ENCODE measurements around the gene MAS1L.

Gene MAS1L, protein sequence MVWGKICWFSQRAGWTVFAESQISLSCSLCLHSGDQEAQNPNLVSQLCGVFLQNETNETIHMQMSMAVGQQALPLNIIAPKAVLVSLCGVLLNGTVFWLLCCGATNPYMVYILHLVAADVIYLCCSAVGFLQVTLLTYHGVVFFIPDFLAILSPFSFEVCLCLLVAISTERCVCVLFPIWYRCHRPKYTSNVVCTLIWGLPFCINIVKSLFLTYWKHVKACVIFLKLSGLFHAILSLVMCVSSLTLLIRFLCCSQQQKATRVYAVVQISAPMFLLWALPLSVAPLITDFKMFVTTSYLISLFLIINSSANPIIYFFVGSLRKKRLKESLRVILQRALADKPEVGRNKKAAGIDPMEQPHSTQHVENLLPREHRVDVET

DNA sequence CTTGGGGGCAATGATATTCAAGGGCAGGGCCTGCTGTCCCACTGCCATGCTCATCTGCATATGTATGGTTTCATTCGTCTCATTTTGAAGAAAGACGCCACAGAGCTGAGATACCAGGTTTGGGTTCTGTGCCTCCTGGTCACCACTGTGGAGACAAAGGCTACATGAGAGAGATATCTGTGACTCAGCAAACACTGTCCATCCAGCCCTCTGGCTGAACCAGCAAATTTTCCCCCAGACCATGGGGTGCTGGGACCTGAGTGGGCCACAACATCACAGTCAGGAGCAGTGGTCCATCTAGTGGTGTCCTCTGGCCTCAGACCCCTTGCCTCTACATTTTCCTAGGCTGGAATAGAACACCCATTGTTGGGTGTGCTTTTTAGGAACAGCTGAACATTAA is at the start of gene MAS1L:
Gene MAS1L (minus strand): TSS at position 297 of the 400 bp plus-strand sequence. CDS start 54 bp downstream, at position 243.
- no peak for DNase-seq

DNA sequence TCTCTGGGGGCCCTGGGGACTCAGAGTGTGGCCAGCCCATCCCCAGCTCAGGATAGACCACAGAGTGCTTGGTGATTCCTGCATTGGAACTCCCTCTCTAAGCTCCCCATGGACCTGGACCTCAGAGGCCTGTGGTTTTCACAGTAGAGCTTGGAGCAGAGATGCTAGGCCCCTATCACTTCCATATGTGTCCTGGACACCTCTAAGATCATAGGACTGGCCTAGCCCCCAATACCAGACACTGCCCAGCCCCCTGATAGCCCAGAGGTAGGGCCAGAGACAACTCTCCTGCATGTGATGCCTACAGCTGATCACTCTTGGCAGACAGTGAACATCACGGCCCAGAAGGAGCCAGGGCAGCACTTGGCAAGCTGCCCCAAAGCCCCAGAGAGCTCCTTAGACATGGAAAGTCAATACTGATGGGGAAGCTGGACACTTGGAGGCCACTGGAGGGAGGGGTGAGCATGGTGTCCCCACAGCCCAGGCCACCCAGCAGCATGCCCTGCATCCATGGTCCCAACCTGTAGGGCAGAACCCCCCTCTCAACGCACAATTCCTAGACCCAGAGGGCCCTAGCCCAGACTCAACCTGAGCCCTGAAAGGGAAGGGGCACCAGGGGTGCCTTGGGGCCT is 44.7 kb upstream of the MAS1L start:
- peak in 1 of 2 donors; percentile 14 for DNase-seq

DNA sequence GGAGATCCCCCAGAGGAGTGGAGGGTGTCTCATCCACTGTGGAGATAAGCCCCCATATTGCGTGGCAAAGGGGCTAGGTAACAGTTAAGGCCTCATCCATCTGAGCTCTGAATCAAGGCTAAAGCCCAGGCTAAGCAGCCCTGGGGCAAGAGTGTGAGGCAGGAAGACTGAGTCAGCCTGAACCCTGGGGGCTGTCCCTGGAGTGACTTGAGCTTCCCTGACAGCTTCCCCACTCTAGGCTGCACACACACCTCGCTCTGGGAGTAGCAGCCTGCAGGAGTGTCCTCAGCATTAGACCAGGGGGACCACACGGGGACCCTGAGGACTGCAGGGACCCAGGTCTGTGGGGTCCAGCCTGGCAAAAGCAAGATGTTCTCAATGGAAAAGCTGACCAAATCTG is 43.9 kb upstream of the MAS1L start:
- DNase-seq = peak; percentile 17 to 35

DNA sequence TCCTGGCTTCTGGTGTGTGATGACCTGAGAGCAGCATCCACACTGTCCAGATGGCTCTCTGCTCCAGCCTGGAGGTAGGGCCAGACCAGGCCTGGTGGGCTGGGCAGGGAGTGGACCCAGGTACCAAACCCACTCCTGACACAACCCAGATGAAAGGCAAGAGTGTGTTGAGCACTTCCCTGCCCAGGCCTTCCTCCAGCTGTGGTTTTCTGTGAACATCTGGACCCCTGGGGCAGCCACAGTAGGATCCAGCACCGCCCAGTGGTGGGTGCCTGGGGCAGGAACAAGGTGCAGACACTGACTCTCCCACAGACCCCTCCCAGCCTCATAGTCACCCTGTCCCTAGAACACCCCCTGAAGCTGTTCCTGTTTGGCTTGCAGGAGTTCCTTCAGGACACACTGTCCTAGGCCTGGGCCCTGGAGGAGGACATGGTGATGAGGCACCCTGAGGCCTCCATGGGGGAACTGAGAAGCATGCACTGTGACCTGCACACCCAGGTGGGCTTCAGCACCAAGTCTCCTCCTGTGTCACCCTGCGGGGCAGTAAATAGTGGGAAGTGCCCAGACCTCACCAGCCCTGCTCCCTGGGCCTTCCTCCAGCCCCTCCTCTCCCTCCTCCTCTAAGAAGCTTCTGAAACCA is 43.0 kb upstream of the MAS1L start:
- DNase-seq = peak in 1 of 2 donors; percentile 6

DNA sequence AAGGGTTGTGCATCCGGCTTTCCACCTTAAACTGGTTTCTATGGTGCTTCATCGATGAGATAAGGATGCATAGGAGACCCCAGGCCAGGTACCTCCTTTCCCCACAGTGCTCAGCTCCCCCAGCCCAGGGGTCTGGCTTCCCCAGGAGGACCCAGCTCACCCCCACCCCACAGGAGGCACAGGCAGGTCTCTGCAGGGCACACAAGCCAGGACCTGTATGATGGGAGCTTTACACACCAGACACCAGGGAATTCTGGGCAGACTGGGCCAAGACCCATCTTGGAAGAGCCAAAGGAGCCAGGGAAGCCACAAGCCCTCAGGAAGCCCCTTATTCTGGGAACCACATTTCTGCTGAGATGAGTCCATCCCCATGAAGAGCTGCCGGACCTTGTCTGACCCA is 42.2 kb upstream of the MAS1L start:
- DNase-seq = peak in 1 of 2 donors; percentile 8

DNA sequence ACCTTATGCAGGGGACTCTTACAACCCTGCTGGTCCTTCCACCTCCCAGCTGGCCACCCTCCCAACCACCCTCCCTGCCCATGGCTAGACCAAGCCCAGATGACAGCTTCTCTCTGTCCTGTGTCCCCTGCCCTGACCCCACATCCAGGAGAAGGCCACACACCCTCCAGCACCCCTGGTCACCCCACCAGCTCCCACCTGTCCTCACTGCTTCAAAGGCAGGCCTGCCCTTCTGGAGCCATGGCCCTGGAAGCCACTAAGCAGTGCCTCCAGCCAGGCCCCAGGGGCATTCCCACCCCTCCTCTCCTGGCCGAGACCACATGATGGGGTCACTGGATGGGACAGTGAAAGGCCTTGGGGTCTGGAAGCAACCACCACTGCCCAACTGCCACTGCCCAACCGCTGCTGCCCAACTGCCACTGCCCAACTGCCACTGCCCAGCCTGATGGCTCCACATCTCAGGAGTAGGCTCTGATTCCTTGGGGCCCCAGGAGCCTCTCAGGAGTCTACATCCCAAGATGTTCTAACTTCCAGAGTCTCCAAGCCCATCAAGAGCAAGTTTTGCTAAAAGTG is 41.3 kb upstream of the MAS1L start:
- DNase-seq = peak in 1 of 2 donors; percentile 13

DNA sequence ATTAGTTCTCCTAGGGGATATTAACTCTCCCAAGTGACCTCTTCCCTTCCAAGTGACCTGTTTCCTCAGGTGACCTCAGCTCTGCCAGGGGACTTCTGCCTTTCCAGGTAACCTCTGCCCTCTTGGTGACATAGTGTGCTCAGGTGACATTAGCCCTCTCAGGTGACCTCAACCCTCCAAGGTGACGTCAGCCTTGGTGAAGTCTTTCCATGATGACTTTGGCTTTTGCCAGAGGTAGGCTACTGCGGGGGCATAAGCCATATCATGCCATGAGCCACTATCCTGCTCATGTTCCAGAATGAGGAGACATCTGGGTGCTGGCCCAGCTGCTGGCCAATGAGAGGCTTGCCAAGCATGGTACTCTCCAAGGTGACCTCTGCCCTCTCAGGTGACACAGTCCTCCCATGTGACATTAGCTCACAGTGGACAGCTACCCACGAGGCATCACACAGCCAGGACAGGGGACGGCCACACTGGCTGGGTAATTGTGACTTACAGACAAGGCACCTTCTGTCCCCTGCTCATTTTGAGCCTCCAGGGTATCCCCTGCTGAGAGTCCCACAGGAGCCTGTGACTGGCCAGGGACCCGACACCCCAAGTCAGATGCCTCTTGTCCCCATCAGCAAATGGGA is 40.7 kb upstream of the MAS1L start:
- DNase-seq = peak in 1 of 2 donors; percentile 9

DNA sequence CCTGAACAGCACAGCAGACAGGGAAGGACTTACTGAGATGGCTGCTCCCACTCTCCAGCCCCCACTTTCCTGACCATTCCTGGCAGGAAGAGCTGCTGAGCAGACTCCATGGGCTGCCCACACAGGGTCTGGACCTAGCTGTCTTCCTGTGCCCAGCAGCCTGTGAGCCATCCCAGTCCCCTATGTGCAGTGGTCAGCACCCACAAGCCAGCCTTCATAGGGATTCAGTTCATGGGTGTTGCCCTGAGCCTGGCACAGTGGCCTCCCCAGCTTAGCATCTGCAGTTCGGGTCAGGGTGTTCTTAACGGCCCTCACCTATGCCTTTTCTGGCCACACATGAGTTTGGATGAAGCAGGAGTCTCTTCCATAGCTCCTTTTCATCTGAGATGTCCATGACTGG is 39.8 kb upstream of the MAS1L start:
- no peak for DNase-seq

DNA sequence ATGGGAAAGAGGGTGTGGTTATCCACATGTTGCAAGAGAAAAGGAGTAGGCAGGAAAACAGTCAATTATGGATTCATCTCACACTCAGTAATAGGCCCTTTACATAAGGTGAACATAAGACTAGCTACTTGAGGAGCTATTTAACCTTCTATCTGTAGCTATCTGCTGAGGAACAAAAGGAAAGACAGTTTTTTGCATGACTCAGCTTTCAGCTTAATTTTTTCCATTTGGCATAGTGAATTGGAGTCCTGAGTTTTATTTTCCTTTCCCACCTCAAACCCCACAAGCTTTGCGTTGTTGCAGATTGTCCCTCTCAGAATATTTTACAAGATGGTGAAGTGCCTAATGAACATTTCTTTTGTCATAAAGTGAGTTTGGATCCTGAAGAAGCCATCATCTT is 39.4 kb upstream of the MAS1L start:
- no peak for DNase-seq

DNA sequence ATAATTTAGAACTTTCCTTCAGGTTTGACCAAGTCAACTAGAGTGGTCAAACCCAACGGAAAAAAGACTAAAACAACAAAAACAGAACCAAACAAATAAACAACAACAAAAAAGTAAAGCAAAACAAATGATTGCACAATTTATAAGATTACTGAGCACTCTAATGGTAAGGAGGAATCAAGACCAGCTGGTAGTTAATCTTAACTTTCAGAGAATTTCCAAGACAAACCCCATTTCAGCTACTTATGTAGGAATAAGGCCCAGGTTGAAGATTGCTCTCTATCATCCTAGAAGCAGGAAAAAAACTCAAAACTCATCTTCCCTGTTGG is 37.5 kb upstream of the MAS1L start:
- DNase-seq = no peak

DNA sequence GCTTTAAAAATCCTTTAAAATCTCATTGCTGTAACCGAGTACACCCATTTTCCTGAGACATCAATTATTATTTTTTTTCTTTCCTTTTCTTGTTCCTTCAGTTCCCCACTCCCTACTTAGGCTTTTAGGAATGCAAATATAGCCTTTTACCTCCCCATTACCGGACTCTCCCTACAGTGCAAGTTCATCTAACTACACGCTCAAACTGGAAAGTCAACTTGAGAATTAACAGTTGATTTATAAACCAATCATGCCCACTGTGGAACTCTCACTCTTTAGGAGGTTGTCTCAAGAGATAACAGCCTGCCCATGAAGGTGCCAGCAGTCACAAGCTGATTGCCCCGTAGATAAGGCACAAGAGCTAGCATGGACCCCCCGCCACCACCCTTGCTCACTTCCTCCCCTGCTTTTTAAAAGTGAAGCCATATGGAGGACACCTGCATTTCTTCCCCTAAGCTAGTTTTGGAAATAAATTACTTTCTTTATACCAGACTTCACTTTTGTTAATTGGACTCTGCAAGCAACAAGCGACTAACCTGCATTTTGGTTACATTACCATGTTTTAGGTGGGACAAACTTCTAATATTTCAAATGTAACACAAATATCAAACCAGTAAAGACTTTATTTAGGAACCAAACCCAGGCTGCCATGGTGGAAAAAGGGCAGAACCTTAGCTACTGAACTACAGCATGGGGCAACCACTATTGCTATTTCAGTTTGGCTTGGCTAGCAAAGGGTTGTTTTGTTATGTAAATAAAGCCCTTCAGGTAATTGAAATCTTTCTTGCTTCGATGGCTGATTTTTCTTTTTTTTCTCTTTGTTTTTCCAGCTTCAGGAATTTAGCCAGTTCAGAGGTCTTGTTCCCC is 36.9 kb upstream of the MAS1L start:
- DNase-seq = no peak

DNA sequence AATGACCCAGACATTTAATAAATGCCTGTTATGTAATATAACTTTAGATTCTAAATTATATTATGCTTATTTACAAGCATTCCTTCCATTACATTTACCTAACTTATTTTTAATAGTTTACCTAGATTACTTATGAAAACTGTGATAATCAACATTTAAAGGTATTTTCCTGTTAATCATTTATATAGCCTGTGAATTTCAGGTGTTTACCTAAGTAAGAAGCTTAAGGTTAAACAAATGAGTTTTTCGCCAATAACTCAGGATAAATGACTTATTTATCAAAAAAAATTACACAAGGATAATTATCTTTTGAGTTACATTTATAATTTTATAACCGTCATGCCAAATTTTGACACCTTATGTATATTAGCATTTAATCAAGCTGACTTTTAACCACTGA is 36.3 kb upstream of the MAS1L start:
- DNase-seq = no peak

DNA sequence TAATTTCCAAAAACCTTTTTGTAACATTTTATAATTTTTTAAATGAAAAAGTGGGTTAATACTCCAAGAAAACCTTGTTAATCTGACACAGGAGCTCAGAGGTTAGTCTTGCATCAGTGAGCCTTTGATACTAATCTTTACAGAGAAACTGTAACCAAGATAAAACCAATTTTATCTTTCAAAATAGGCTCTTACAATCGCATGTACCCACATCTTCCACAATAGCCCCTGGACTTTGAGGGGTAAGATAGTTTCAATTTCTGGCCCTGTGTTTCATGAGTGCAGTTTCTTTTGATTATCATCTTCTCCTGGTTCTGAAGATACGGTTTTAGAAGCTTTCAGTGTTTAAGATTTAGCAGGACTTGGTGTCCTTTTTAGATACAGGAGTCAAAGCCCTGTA is 34.5 kb upstream of the MAS1L start:
- peak in 1 of 2 donors; percentile 2 for DNase-seq

DNA sequence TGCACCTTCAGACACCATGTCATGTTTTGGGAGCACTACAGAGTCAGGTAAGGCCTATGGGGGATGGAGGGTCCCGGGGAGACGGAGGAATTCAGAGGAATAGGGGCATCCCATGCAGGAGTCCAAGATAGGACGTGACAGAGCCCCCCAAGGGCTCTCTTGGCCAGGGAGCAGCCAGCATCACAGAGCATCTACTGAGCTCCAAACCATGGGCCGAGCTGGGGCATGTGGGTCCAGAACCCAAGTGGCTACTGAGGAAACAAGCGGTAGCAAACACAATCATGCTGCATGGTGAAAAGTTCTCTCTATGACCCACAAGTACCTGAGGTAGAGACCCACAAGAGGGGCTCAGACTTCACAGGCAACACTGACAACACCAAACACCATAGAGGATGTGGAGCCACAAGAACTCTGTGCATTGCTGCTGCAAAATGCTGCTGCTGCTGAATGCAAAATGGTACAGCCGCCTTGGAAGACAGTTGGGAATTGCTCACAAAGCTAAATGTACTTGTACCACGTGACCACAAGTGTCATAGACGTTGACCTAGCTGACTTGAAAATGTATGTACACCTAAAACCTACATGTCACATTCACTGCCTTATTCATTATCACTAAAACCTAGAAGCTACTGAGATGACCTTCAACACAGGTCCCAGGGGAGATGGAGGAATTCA is 33.4 kb upstream of the MAS1L start:
- DNase-seq = no peak

DNA sequence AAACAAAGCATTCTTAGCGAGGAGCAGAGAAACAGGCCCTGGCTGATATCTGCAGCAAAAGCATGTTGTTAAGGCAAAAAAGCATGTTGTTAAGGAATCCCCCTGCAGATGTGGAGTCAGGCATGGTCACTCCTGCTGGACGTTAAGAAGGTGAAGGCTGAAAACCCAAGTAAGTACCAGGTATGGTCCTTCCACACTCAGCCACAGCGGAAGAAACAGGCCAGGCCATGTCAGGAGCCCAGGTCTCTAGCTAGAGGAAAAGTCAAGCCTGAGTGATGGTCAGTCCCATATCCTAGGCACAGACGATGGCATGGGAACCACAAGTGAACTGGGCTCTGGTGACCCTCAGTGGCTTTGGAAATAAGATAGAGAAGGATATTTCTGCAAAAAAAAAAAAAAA is 32.5 kb upstream of the MAS1L start:
- DNase-seq = no peak

DNA sequence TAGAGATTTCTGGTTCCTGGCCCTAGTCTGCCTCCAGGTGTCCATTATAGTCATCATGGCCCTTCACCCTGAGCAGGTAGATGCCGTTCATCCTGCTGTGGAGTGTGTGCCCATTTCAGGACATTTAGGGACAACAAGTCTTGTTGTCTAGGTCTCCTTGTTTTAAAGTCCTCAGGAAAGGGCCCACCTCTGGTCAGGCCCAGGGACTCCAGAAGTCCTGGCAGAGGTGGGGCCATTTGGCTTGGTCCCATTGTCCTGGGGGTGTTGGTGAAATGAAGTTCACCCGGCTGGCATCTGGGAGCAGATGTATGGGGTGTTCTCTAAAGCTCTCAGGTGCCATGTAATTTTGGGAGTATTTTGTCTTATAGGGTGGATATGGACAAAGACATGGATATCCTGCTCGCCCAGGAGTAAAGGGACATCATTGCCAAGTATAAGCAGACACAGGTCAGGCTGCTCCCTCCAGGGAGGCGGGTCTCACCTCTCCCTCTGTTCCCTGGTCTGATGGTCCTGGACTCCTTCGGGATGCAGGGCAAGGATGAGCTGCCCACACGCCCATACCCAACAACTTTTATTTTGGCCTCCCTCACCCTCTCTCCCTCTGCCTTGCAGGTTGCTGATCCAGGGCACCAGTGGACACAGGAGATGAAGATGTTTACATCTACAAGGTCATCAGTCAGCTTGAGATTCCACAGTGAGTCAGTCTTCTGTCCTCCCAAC is 31.7 kb upstream of the MAS1L start:
- DNase-seq = no peak

DNA sequence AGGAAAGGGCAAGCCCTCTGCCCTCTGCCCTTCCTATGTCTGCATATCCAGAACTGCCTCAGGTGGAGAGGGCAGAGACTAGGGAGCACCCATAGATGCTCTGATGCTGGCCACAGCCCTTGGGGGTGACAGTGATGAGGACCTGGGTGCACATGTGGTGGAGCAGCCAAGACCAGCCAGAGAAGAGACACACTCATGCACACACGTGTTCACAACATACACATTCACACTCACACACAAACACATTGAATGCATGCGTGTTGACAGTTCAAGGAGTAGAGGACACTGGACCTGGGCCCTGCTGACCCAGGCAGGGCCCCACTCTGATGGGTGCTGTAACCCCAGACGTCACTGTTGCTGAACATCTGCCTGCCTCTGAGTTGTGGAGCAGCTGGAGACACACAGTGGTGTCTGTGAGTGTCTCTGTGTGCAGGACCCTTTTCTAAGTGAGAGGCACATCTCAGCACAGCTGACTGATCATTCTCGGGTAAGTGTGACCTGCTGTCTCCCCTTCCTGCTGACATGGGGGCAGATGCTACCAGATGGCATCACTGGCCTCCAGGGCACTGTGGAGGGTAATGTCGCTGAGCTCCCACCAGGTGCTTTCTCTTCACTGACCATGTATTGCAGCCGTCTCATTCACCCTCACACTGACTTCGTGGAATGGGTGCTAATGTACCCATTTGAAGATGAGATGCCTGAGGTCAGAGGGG is 30.1 kb upstream of the MAS1L start:
- DNase-seq = no peak

DNA sequence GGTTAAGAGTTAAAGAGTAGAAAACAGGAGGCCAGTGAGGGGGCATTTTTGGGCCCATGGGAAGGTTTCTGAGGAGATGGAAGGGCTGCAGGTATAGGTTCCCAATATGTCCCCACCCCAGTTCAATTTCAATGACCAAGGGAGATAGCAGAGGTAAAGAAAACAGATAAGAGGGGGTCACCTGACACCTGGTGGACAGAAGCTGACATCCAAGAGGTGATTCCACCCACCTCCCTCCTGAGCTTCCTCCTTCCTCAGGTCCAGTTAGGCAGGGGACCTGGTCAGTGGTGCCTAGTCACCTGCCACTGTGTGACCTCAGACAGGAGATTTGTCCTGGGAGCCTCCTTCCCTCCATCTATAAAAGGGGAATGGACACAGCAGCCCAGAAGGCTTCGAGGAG is 29.5 kb upstream of the MAS1L start:
- DNase-seq = no peak

DNA sequence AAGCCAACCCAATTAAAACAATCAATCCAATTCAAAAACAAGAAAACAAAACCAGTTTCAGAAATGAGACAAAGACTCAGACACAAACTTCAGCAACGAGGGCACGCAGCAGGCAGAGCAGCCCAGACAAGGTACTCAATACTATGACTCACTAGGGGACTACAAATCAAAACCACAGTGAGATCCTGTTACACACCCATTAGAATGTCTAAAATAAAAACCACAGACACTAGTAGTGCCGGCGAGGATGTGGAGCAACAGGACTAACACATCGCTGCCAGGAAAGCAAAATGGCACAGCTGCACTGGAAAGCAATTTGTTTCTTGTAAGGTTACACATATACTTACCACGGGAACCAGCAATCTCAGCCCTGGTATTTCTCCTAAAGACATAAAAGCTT is 28.4 kb upstream of the MAS1L start:
- DNase-seq = peak; percentile 25 to 31

DNA sequence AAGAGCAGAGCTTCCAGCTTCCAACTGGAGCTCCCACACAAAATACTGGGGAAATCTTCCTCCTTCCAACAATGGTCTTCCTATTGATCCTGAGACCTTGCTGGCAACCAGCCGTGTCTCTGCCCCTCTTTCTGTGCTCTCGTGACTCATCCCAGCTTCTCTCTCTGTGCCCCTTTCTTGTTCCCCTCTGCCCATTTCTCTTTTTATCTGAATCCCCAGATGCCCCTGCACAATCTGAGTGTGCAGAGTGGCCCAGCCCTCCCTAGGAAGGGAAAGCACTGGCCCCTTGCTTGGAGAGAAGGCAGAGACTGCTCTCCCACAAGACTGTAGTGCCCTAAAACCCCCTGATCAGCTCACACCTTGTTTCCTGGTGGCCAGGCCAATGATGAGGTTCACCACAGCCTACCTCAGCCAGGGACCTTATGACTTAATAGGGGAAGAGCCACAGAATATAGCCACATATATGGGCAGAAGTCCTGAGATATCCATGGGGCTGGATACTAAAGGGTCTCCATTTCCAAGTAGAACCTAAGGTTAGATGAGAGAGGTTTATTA is 23.1 kb upstream of the MAS1L start:
- no peak for DNase-seq
